IMR-90 (cell line): ENCODE results near the gene SKP1. TPM values are rescaled to one million over a fixed set of nuclear protein-coding genes. Genes with fewer than 3 reads are reported as not detected.

Experiments used
- ATAC-seq: fragments of 200-7000 bp; cut with Tn5 transposase; 2 replicates; pipeline ENCODE4 v1.9.1; 2020; ENCODE audit warnings: low read depth, mild to moderate bottlenecking, moderate library complexity
- BruUV-seq: library from RNA; stranded (reverse); fragments of 400-500 nt; replicated peaks from 2 replicates; lab custom pipeline; 2021; lab: Mats Ljungman, UMichigan
- CTCF ChIA-PET: fragments of 300-600 bp; formaldehyde crosslinking; extraction: SDS; loops from one replicate; lab custom pipeline; 2021; ENCODE audit warnings: antibody characterized with exemption; lab: Yijun Ruan, JAX
- POLR2A ChIA-PET: fragments of 300-600 bp; sonication (Branson Sonifier 250); formaldehyde crosslinking; loops from one replicate; lab custom pipeline; 2022; ENCODE audit warnings: antibody characterized with exemption; ENCODE audit not compliant: unreplicated experiment; lab: Charles Lee
- DNase-seq: peaks from one replicate; pipeline ENCODE4 v3.0.0; 2013
- H2AFZ ChIP-seq: replicated peaks from 2 replicates; pipeline ENCODE3; 2013; ENCODE audit warnings: low read length, mild to moderate bottlenecking; ENCODE audit not compliant: poor library complexity
- H2AK5ac ChIP-seq: 2 replicates; pipeline ENCODE4 v1.6.1; 2013; ENCODE audit warnings: low read depth, low read length, inconsistent platforms
- H2AK9ac ChIP-seq: replicated peaks from 2 replicates; pipeline ENCODE3; 2013; ENCODE audit warnings: mild to moderate bottlenecking, low read depth, low read length, moderate library complexity; ENCODE audit not compliant: poor library complexity
- H2BK120ac ChIP-seq: 2 replicates; pipeline ENCODE4 v1.6.1; 2013; ENCODE audit warnings: low read depth, low read length, inconsistent platforms
- H2BK15ac ChIP-seq: 3 replicates; pipeline ENCODE4 v1.6.1; 2013; ENCODE audit warnings: low read depth, low read length, inconsistent platforms
- H2BK20ac ChIP-seq: 2 replicates; pipeline ENCODE4 v1.6.1; 2013; ENCODE audit warnings: low read depth, mild to moderate bottlenecking, inconsistent platforms, low read length, moderate library complexity
- H2BK5ac ChIP-seq: 2 replicates; pipeline ENCODE4 v1.6.1; 2013; ENCODE audit warnings: mild to moderate bottlenecking, low read depth, low read length, inconsistent platforms; ENCODE audit not compliant: poor library complexity, severe bottlenecking
- H3K14ac ChIP-seq: replicated peaks from 2 replicates; pipeline ENCODE4 v1.6.1; 2013; ENCODE audit warnings: low read depth, low read length, inconsistent platforms
- H3K18ac ChIP-seq: 2 replicates; pipeline ENCODE4 v1.6.1; 2013; ENCODE audit warnings: low read depth, low read length, control low read depth
- H3K23ac ChIP-seq: 2 replicates; pipeline ENCODE4 v1.6.1; 2013; ENCODE audit warnings: low read depth, low read length, inconsistent platforms
- H3K27ac ChIP-seq: 2 replicates; pipeline ENCODE4 v1.5.1; 2013; ENCODE audit warnings: mild to moderate bottlenecking, control low read depth, low read length; ENCODE audit not compliant: insufficient read depth
- H3K27me3 ChIP-seq: 2 replicates; pipeline ENCODE4 v1.6.1; 2013; ENCODE audit warnings: low read length; ENCODE audit not compliant: control insufficient read depth, insufficient read depth
- H3K36me3 ChIP-seq: 2 replicates; pipeline ENCODE4 v1.6.1; 2013; ENCODE audit warnings: low read length, mixed read lengths; ENCODE audit not compliant: control insufficient read depth, insufficient read depth
- H3K4ac ChIP-seq: 2 replicates; pipeline ENCODE4 v1.6.1; 2013; ENCODE audit warnings: low read depth, low read length, inconsistent platforms
- H3K4me1 ChIP-seq: 2 replicates; pipeline ENCODE4 v1.6.1; 2013; ENCODE audit warnings: low read length, mixed read lengths; ENCODE audit not compliant: control insufficient read depth, insufficient read depth
- H3K4me2 ChIP-seq: 2 replicates; pipeline ENCODE4 v1.6.1; 2013; ENCODE audit warnings: low read depth, mild to moderate bottlenecking, control low read depth, low read length, moderate library complexity
- H3K4me3 ChIP-seq: 2 replicates; pipeline ENCODE4 v1.5.1; 2013; ENCODE audit warnings: low read depth, mild to moderate bottlenecking, control low read depth, low read length, moderate library complexity; ENCODE audit not compliant: insufficient read depth
- H3K56ac ChIP-seq: 2 replicates; pipeline ENCODE4 v1.6.1; 2013; ENCODE audit warnings: low read length, inconsistent platforms; ENCODE audit not compliant: insufficient read depth; ENCODE audit errors: extremely low read depth
- H3K79me1 ChIP-seq, 2 experiments: 2 replicates each; pipeline ENCODE4 v1.6.1; 2013; ENCODE audit warnings: low read length in 2 of 2, inconsistent platforms in 1 of 2, low read depth in 1 of 2
- H3K9ac ChIP-seq: 2 replicates; pipeline ENCODE4 v1.6.1; 2013; ENCODE audit warnings: low read depth, low read length, control low read depth
- H3K9me1 ChIP-seq: 2 replicates; pipeline ENCODE4 v1.6.1; 2013; ENCODE audit warnings: low read length, inconsistent platforms; ENCODE audit not compliant: insufficient read depth
- H3K9me3 ChIP-seq: 2 replicates; pipeline ENCODE4 v1.6.1; 2013; ENCODE audit warnings: low read length; ENCODE audit not compliant: control insufficient read depth, insufficient read depth
- H4K20me1 ChIP-seq: 2 replicates; pipeline ENCODE4 v1.6.1; 2013; ENCODE audit warnings: low read length, inconsistent platforms; ENCODE audit not compliant: insufficient read depth
- H4K5ac ChIP-seq: 2 replicates; pipeline ENCODE4 v1.6.1; 2013; ENCODE audit warnings: mild to moderate bottlenecking, low read depth, low read length, control low read depth
- H4K8ac ChIP-seq, 2 experiments: 2 replicates each; pipeline ENCODE4 v1.6.1; 2013; ENCODE audit warnings: low read depth in 2 of 2, low read length in 2 of 2, control low read depth in 1 of 2, inconsistent platforms in 1 of 2
- H4K91ac ChIP-seq: 2 replicates; pipeline ENCODE4 v1.6.1; 2013; ENCODE audit warnings: low read depth, low read length, inconsistent platforms; ENCODE audit not compliant: insufficient read depth
- BHLHE40 ChIP-seq: fragments of 150-350 bp; IDR thresholded peaks from 2 replicates; pipeline ENCODE4 v1.6.1; 2016; ENCODE audit warnings: mild to moderate bottlenecking, low read depth, low read length
- CHD1 ChIP-seq: IDR thresholded peaks from 2 replicates; pipeline ENCODE4 v1.6.1; 2012; ENCODE audit warnings: low read depth, low read length, improper control_type of control experiment
- ELK1 ChIP-seq: fragments of 150-350 bp; IDR thresholded peaks from 2 replicates; pipeline ENCODE4 v1.6.1; 2016; ENCODE audit warnings: low read depth, mild to moderate bottlenecking, low read length, moderate library complexity, borderline replicate concordance
- RAD21 ChIP-seq: IDR thresholded peaks from 2 replicates; pipeline ENCODE4 v1.6.1; 2012; ENCODE audit warnings: low read length, improper control_type of control experiment
- RCOR1 ChIP-seq: IDR thresholded peaks from 2 replicates; pipeline ENCODE4 v1.6.1; 2012; ENCODE audit warnings: mild to moderate bottlenecking, low read length, improper control_type of control experiment; ENCODE audit not compliant: insufficient replicate concordance
- WGBS, 2 experiments: methylation state at CpG; one replicate each; pipeline versions ENCODE4 v1.1.5 to v1.1.7; 2013; ENCODE audit warnings: missing lambda C conversion rate in 2 of 2; ENCODE audit not compliant: insufficient read length in 1 of 2; ENCODE audit errors: extremely low coverage in 2 of 2; 5-methylcytosine and 5-hydroxymethylcytosine counted together
- dilution Hi-C: fragments of 300-500 bp; cut with HindIII; formaldehyde crosslinking; loops from one replicate; pipeline ENCODE4 v1.14.3; 2018; ENCODE audit warnings: low sequenced_read_pairs; ENCODE audit not compliant: unreplicated experiment
- in situ Hi-C: fragments of 300-500 bp; cut with MboI; formaldehyde crosslinking; loops from 3 replicates; pipeline ENCODE4 v1.14.3; 2019; ENCODE audit warnings: low sequenced_read_pairs, inconsistent platforms, mixed read lengths
- intact Hi-C: fragments of 100-400 bp; cut with micrococcal nuclease; formaldehyde crosslinking; loops from 2 replicates; pipeline ENCODE4 v1.10.0; 2022
- polyA plus RNA-seq, 3 experiments: library from polyadenylated mRNA; depleted of rRNA; stranded (reverse); fragments of >200 nt; gene quantifications; 2 replicates each; pipeline ENCODE4 v1.2.3, GENCODE V29; 2012; ENCODE audit warnings: low replicate concordance in 1 of 3
- total RNA-seq: library from RNA; depleted of rRNA; stranded (reverse); fragments of >200 nt; gene quantifications from 2 replicates; pipeline ENCODE4 v1.2.3, GENCODE V29; 2012

The SKP1 gene
- total and polyA plus RNA-seq, 2 of the 4 experiments (the other 2 are of a cell fraction), result 206 to 618 TPM

GRCh38 chr5:134127376-134127861 lies 49.3 kb downstream of the SKP1 start:
- Histone ChIP-seq H2BK20ac (no peak overlapping the region), H3K27ac (no peak overlapping the region), H3K4me1 (peaks cover 14% of the 10 kb centered on the region), H3K9ac (no peak overlapping the region), H3K4me2 (no peak overlapping the region), H3K4me3 (no peak overlapping the region), H2AFZ (no peak overlapping the region), H2BK5ac (no peak overlapping the region), H4K8ac (no peak overlapping the region), H2BK15ac (no peak overlapping the region), H3K9me3 (no peaks in the 10 kb centered on the region), H3K9me1 (peaks cover 34% of the 10 kb centered on the region), H2BK120ac (no peak overlapping the region), H2AK5ac (no peak overlapping the region), H4K91ac (no peak overlapping the region), H3K23ac (no peak overlapping the region), H4K5ac (no peak overlapping the region), H2AK9ac (no peak overlapping the region), H3K56ac (no peak overlapping the region), H3K79me1 (peaks cover 5 to 58% of the 10 kb centered on the region in 2 experiments), H3K36me3 (peaks cover 24% of the 10 kb centered on the region), H4K20me1 (peaks cover 32% of the 10 kb centered on the region), H3K18ac (no peak overlapping the region), H3K14ac (no peak overlapping the region), H3K27me3 (no peaks in the 10 kb centered on the region), H3K4ac (no peak overlapping the region)
- dilution Hi-C loops (no loop called here), intact Hi-C loops (no loop called here), in situ Hi-C loops (no loop called here)
- POLR2A ChIA-PET, result no interaction called here
- CTCF ChIA-PET, result interaction anchor here (0.8 kb wide), 1 partner anchor 88 kb away, joined by 3 read pairs; no protein-coding TSS in a partner anchor
- ATAC-seq (no peak), DNase-seq (peak; percentile 58)
- WGBS, 2 experiments, result 87% methylated on average over 6 of the region's 15 CpGs; no CpG with 5 or more reads in 1 of the 2 experiments
- no TSS peak for BruUV-seq
- no peak for TF ChIP-seq BHLHE40
- TF ChIP-seq CHD1, result no peak
- no peak for TF ChIP-seq RCOR1
- TF ChIP-seq RAD21, result no peak
- TF ChIP-seq ELK1, result no peak
